Osteoblast (primary cell): ENCODE measurements around the gene ZNF655. TPM values are rescaled to one million over a fixed set of nuclear protein-coding genes. Genes with fewer than 3 reads are reported as not detected.

Experiments
- DNase-seq: peaks from one replicate; pipeline ENCODE4 v3.0.0; 2011; ENCODE audit warnings: low spot score, mixed read lengths; ENCODE audit not compliant: insufficient read length; ENCODE audit errors: missing footprints
- H2AFZ ChIP-seq: 2 replicates; pipeline ENCODE4 v1.6.0; 2011; ENCODE audit warnings: mild to moderate bottlenecking, low read length
- H3K27ac ChIP-seq: 2 replicates; pipeline ENCODE4 v1.5.1; 2011; ENCODE audit warnings: mild to moderate bottlenecking, low read depth, low read length, moderate library complexity
- H3K27me3 ChIP-seq: 2 replicates; pipeline ENCODE4 v1.6.0; 2012; ENCODE audit warnings: mild to moderate bottlenecking, control low read depth, inconsistent platforms, low read length, moderate library complexity; ENCODE audit not compliant: insufficient read depth
- H3K36me3 ChIP-seq: 2 replicates; pipeline ENCODE4 v1.5.1; 2011; ENCODE audit warnings: mild to moderate bottlenecking, low read length, control low read depth, moderate library complexity; ENCODE audit not compliant: insufficient read depth
- H3K4me1 ChIP-seq: 2 replicates; pipeline ENCODE4 v1.5.1; 2011; ENCODE audit warnings: mild to moderate bottlenecking, low read length, control low read depth, moderate library complexity; ENCODE audit not compliant: insufficient read depth
- H3K4me2 ChIP-seq: 2 replicates; pipeline ENCODE4 v1.6.0; 2011; ENCODE audit warnings: mild to moderate bottlenecking, low read length; ENCODE audit not compliant: insufficient read depth
- H3K4me3 ChIP-seq: fragments of 200-600 bp; sonication (generic); 3 replicates; pipeline ENCODE4 v1.5.1; 2012; ENCODE audit warnings: mild to moderate bottlenecking, low read length, inconsistent platforms; ENCODE audit not compliant: insufficient read depth
- H3K79me2 ChIP-seq: 2 replicates; pipeline ENCODE4 v1.6.0; 2012; ENCODE audit warnings: mild to moderate bottlenecking, low read length, control low read depth, inconsistent platforms; ENCODE audit not compliant: insufficient read depth
- H3K9me3 ChIP-seq: 2 replicates; pipeline ENCODE4 v1.5.1; 2011; ENCODE audit warnings: low read depth, low read length, control low read depth
- H4K20me1 ChIP-seq: 2 replicates; pipeline ENCODE4 v1.6.0; 2012; ENCODE audit warnings: mild to moderate bottlenecking, low read length, control low read depth; ENCODE audit not compliant: insufficient read depth
- total RNA-seq: library from RNA; depleted of rRNA; stranded (reverse); fragments of >200 nt; gene quantifications from 2 replicates; pipeline ENCODE4 v1.2.3, GENCODE V29; 2012
- TF ChIP-seq, protein P1 (sequence below): IDR thresholded peaks from 2 replicates; pipeline ENCODE4 v1.5.1; 2011; ENCODE audit warnings: mild to moderate bottlenecking, low read depth, low read length, moderate library complexity; ENCODE audit errors: extremely low read depth

ZNF655 gene
- total RNA-seq, 1 donor = 76.7 TPM

GRCh38 chr7:99623702-99624447 is 65.4 kb downstream of the ZNF655 start:
- Histone ChIP-seq H3K4me2 (no peak overlapping the region), H3K36me3 (peaks cover 88% of the 10 kb centered on the region), H3K27me3 (no peaks in the 10 kb centered on the region), H3K4me1 (no peaks in the 10 kb centered on the region), H3K4me3 (no peak overlapping the region), H3K9me3 (no peaks in the 10 kb centered on the region), H2AFZ (no peak overlapping the region), H4K20me1 (peaks cover 7% of the 10 kb centered on the region), H3K27ac (no peak overlapping the region), H3K79me2 (peaks cover 7% of the 10 kb centered on the region)
- TF ChIP-seq, protein P1, sequence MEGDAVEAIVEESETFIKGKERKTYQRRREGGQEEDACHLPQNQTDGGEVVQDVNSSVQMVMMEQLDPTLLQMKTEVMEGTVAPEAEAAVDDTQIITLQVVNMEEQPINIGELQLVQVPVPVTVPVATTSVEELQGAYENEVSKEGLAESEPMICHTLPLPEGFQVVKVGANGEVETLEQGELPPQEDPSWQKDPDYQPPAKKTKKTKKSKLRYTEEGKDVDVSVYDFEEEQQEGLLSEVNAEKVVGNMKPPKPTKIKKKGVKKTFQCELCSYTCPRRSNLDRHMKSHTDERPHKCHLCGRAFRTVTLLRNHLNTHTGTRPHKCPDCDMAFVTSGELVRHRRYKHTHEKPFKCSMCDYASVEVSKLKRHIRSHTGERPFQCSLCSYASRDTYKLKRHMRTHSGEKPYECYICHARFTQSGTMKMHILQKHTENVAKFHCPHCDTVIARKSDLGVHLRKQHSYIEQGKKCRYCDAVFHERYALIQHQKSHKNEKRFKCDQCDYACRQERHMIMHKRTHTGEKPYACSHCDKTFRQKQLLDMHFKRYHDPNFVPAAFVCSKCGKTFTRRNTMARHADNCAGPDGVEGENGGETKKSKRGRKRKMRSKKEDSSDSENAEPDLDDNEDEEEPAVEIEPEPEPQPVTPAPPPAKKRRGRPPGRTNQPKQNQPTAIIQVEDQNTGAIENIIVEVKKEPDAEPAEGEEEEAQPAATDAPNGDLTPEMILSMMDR = no peak
- DNase-seq = no peak

DNA sequence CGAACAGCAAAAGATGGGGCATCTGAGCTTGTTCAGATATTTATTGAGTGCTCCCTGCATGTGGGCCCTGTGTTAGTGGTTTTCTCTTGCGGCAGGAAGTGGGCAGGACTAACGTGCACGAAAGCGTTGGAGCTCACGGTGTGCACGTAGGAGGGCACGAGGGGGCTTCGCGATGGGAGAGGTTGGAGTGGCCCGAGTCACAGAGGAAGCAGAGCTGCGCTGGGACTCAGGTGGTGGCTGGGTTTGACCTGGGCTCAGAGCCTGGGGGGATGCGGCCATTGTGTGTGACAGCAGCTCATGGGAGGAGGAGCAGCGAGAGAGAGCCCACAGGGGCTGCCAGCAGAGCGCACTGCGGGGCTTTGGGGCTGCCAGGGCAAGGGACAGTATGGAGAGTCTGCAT is 66.0 kb downstream of the ZNF655 start:
- Histone ChIP-seq H4K20me1 (peaks cover 7% of the 10 kb centered on the region), H3K27ac (no peak overlapping the region), H3K4me3 (no peak overlapping the region), H3K4me1 (no peaks in the 10 kb centered on the region), H2AFZ (no peak overlapping the region), H3K9me3 (no peaks in the 10 kb centered on the region), H3K36me3 (peaks cover 88% of the 10 kb centered on the region), H3K79me2 (peaks cover 5% of the 10 kb centered on the region), H3K27me3 (no peaks in the 10 kb centered on the region), H3K4me2 (no peak overlapping the region)
- TF ChIP-seq, protein P1 = no peak
- DNase-seq = no peak

GRCh38 chr7:99625321-99625720 is 66.9 kb downstream of the ZNF655 start:
- Histone ChIP-seq H3K27ac (no peak overlapping the region), H3K4me3 (no peak overlapping the region), H2AFZ (no peak overlapping the region), H3K79me2 (peaks cover 2% of the 10 kb centered on the region), H3K4me2 (no peak overlapping the region), H4K20me1 (peaks cover 12% of the 10 kb centered on the region), H3K9me3 (no peaks in the 10 kb centered on the region), H3K4me1 (no peaks in the 10 kb centered on the region), H3K27me3 (no peaks in the 10 kb centered on the region), H3K36me3 (peaks cover 88% of the 10 kb centered on the region)
- no peak for DNase-seq
- TF ChIP-seq, protein P1 = no peak

DNA sequence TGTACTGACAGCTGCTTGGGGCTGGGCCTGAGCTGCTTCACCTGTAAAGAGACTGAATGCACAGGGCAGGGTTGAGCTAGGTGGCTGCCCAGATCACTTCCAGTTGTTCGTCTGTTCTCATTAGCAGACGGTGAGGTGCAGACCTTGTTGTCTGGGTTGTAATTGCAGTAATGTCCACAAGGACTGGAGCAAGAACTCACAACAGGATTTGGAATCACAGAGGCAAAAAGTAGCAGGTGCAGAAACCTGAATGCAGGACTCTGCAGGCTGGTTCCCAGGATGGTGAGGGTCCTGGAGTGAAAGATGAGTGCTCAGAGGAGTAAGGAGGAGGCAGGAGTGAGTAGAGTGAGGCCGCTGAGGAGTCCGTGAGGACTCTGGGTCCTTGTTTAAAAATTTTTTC is 67.5 kb downstream of the ZNF655 start:
- Histone ChIP-seq H3K36me3 (peaks cover 87% of the 10 kb centered on the region), H3K27ac (no peak overlapping the region), H3K4me3 (no peak overlapping the region), H2AFZ (no peak overlapping the region), H3K79me2 (peaks cover 2% of the 10 kb centered on the region), H3K4me2 (no peak overlapping the region), H4K20me1 (peaks cover 15% of the 10 kb centered on the region), H3K9me3 (no peaks in the 10 kb centered on the region), H3K27me3 (no peaks in the 10 kb centered on the region), H3K4me1 (no peaks in the 10 kb centered on the region)
- TF ChIP-seq, protein P1 = no peak
- no peak for DNase-seq

Other genes starting within 250 kb of the ZNF655 start
- 132 and 158 TPM in 2 replicates for gene ARPC1A, start 232.7 kb upstream of the ZNF655 start, total RNA-seq
- gene ARPC1B, start 183.9 kb upstream of the ZNF655 start, total RNA-seq = 248 and 273 TPM in 2 replicates
- 33.0 and 33.7 TPM in 2 replicates for gene PDAP1, start 150.0 kb upstream of the ZNF655 start, total RNA-seq
- gene BUD31, start 149.7 kb upstream of the ZNF655 start, total RNA-seq = 122 and 124 TPM in 2 replicates
- 5.3 and 7.6 TPM in 2 replicates for gene PTCD1, start 119.8 kb upstream of the ZNF655 start, total RNA-seq
- 80.2 and 101 TPM in 2 replicates for gene CPSF4, start 119.7 kb upstream of the ZNF655 start, total RNA-seq
- gene ATP5MF, start 92.5 kb upstream of the ZNF655 start, total RNA-seq = 330 and 342 TPM in 2 replicates
- 5.0 and 6.9 TPM in 2 replicates for gene ZNF789, start 85.8 kb upstream of the ZNF655 start, total RNA-seq
- gene ZNF394, start 58.4 kb upstream of the ZNF655 start, total RNA-seq = 32.1 and 34.7 TPM in 2 replicates
- 12.3 and 12.7 TPM in 2 replicates for gene ZKSCAN5, start 54.0 kb upstream of the ZNF655 start, total RNA-seq
- 7.6 and 8.5 TPM in 2 replicates for gene FAM200A, start 6.5 kb upstream of the ZNF655 start, total RNA-seq
- 0.29 and 0.72 TPM in 2 replicates for gene TMEM225B, start 39.6 kb downstream of the ZNF655 start, total RNA-seq
- gene ZSCAN25, start 58.3 kb downstream of the ZNF655 start, total RNA-seq = 11.9 and 12.7 TPM in 2 replicates
- under 0.01 TPM in 2 replicates for gene CYP3A5, start 121.4 kb downstream of the ZNF655 start, total RNA-seq
- gene CYP3A7, start 176.6 kb downstream of the ZNF655 start, total RNA-seq = not detected in 2 replicates
- not detected in 2 replicates for gene CYP3A4, start 225.5 kb downstream of the ZNF655 start, total RNA-seq